Transverse colon (tissue), 4 donors: ENCODE data around the gene CXCL12. TPM values are rescaled to one million over a fixed set of nuclear protein-coding genes. Genes with fewer than 3 reads are reported as not detected.
A peak's percentile ranks its signal among the peaks of the same experiment; 100 is the strongest.

Source experiments
- DNase-seq: peaks from one replicate; pipeline ENCODE4 v3.0.0-alpha.2; 2019
- H3K27ac ChIP-seq, 4 donors: fragments of 200-600 bp; sonication (generic); 2 replicates each; pipeline ENCODE4 v1.5.1; 2016 to 2018; ENCODE audit warnings: inconsistent platforms in 4 of 4
- H3K27me3 ChIP-seq: fragments of 200-600 bp; sonication (generic); 2 replicates; pipeline ENCODE4 v1.5.1; 2017; ENCODE audit warnings: inconsistent platforms
- H3K36me3 ChIP-seq, 4 donors: fragments of 200-600 bp; sonication (generic); 2 replicates each; pipeline ENCODE4 v1.5.1; 2017 to 2019; ENCODE audit warnings: inconsistent platforms in 4 of 4
- H3K4me1 ChIP-seq, 4 donors: fragments of 200-600 bp; sonication (generic); 2 replicates each; pipeline ENCODE4 v1.5.1; 2017 to 2020; ENCODE audit warnings: inconsistent platforms in 4 of 4
- H3K4me3 ChIP-seq, 4 donors: fragments of 200-600 bp; sonication (generic); 1 replicate in 1 of 4; 2 replicates in 3 of 4; pipeline versions ENCODE4 v1.5.1 to v1.6.1; 2017 to 2019; ENCODE audit warnings: inconsistent platforms in 4 of 4
- H3K9me3 ChIP-seq, 2 donors: fragments of 200-600 bp; sonication (generic); 2 replicates each; pipeline ENCODE4 v1.5.1; 2017 to 2019; ENCODE audit warnings: inconsistent platforms in 2 of 2
- CTCF ChIP-seq, 5 experiments: fragments of 200-600 bp in 3 of 5; fragments of 450-650 bp in 2 of 5; sonication (generic) in 3 of 5; IDR thresholded peaks; 1 replicate in 2 of 5; 2 replicates in 3 of 5; pipeline ENCODE4 v1.5.1; 2016 to 2017; ENCODE audit warnings: antibody characterized with exemption in 5 of 5, inconsistent platforms in 3 of 5, mild to moderate bottlenecking in 2 of 5, moderate library complexity in 1 of 5
- EP300 ChIP-seq: sonication (generic); formaldehyde crosslinking; IDR thresholded peaks from one replicate; pipeline ENCODE4 v1.6.1; 2017; ENCODE audit warnings: antibody characterized with exemption, low read depth
- POLR2A ChIP-seq: fragments of 450-650 bp; IDR thresholded peaks from one replicate; pipeline ENCODE4 v1.6.1; 2016; ENCODE audit warnings: antibody characterized with exemption, mild to moderate bottlenecking, moderate library complexity
- POLR2AphosphoS5 ChIP-seq, 3 donors: sonication (generic); formaldehyde crosslinking; IDR thresholded peaks; one replicate each; pipeline ENCODE4 v1.6.1; 2016; ENCODE audit warnings: antibody characterized with exemption in 3 of 3
- WGBS, 2 donors: methylation state at CpG; one replicate each; pipeline ENCODE4 v1.1.5; 2018; ENCODE audit warnings: low coverage in 1 of 2; 5-methylcytosine and 5-hydroxymethylcytosine counted together
- in situ Hi-C, 4 donors: fragments of 200-750 bp; cut with MboI; loops; one replicate each; pipeline versions ENCODE4 v1.15.0 to v1.15.1; 2017; ENCODE audit warnings: low sequenced_read_pairs in 3 of 4, low pct_ligation_motif_present in 1 of 4, low pct_unique_long_range_greater_than_20kb in 1 of 4
- intact Hi-C: fragments of 100-400 bp; cut with DNase I; formaldehyde crosslinking; loops from one replicate; pipeline ENCODE4 v1.15.1; 2023; ENCODE audit warnings: low total_unique reads
- total RNA-seq, 4 donors: library from RNA; depleted of rRNA; stranded (reverse); fragments of >200 nt; gene quantifications; one replicate each; pipeline ENCODE4 v1.1.0, GENCODE V29; 2016

The CXCL12 gene
- total RNA-seq, 4 donors from 2014 or later: 6.8 to 19.5 (median 17.9) TPM

- Histone ChIP-seq H3K36me3 (no peaks in the 10 kb centered on the region), H3K9me3 (no peaks in the 10 kb centered on the region), H3K4me3 (no peak overlapping the region), H3K4me1 (peaks cover 6 to 17% (median 8%) of the 10 kb centered on the region in 4 donors), H3K27ac (no peak overlapping the region), H3K27me3 (no peaks in the 10 kb centered on the region)
- intact Hi-C loops: loop anchor here (10.0 kb wide), 1 partner anchor 457 kb away; no protein-coding TSS in a partner anchor
- 82% methylated on average over 6 of the region's 6 CpGs; no CpG with 5 or more reads in 1 of the 2 donors for WGBS, 2 donors
- DNase-seq: no peak
- in situ Hi-C loops: loop anchor here in 3 of 4 donors (25.0 kb wide), 1 partner anchor 465 kb away; no protein-coding TSS in a partner anchor
- TF ChIP-seq CTCF (IDR thresholded peaks at IDR 0.05) (no peak), POLR2AphosphoS5 (IDR thresholded peaks at IDR 0.05) (no peak), POLR2A (no peak), EP300 (no peak)
Observed at GRCh38 chr10:44397476-44398225, 12.8 kb upstream of the CXCL12 start.

- DNase-seq: no peak
- no peak overlapping the region for H3K27ac ChIP-seq
- TF ChIP-seq POLR2A: no peak
- TF ChIP-seq POLR2AphosphoS5 (IDR thresholded peaks at IDR 0.05): no peak
- no peak for TF ChIP-seq EP300
- no peak for TF ChIP-seq CTCF (IDR thresholded peaks at IDR 0.05)
- H3K4me3 ChIP-seq: no peak overlapping the region
- H3K27me3 ChIP-seq: no peaks in the 10 kb centered on the region
- no peaks in the 10 kb centered on the region for H3K9me3 ChIP-seq
- intact Hi-C loops (loop anchor here (10.0 kb wide), 1 partner anchor 458 kb away; no protein-coding TSS in a partner anchor), in situ Hi-C loops (loop anchor here in 3 of 4 donors (25.0 kb wide), 1 partner anchor 466 kb away; no protein-coding TSS in a partner anchor)
- H3K36me3 ChIP-seq: no peaks in the 10 kb centered on the region
- WGBS, 2 donors: 67 to 81% methylated on average over 5 to 7 of the region's 7 CpGs
- peaks cover 6 to 17% (median 8%) of the 10 kb centered on the region in 4 donors for H3K4me1 ChIP-seq
Observed at GRCh38 chr10:44396671-44397191, 11.8 kb upstream of the CXCL12 start.

GRCh38 chr10:44395902-44396670 is 11.2 kb upstream of the CXCL12 start:
- intact Hi-C loops: loop anchor here (10.0 kb wide), 1 partner anchor 459 kb away; no protein-coding TSS in a partner anchor
- DNase-seq: no peak
- Histone ChIP-seq H3K4me1 (peaks cover 6 to 17% (median 8%) of the 10 kb centered on the region in 4 donors), H3K27ac (peak overlapping the region in 1 of 4 donors; percentile 16), H3K27me3 (no peaks in the 10 kb centered on the region), H3K9me3 (no peaks in the 10 kb centered on the region), H3K4me3 (no peak overlapping the region), H3K36me3 (no peaks in the 10 kb centered on the region)
- in situ Hi-C loops: loop anchor here in 3 of 4 donors (25.0 kb wide), 1 partner anchor 466 kb away; no protein-coding TSS in a partner anchor
- TF ChIP-seq CTCF (IDR thresholded peaks at IDR 0.05) (no peak), POLR2A (no peak), EP300 (no peak), POLR2AphosphoS5 (IDR thresholded peaks at IDR 0.05) (no peak)
- 72 to 100% methylated on average over 1 to 11 of the region's 11 CpGs for WGBS, 2 donors
